ENCODE data around the gene COQ3. TPM values are rescaled to one million over a fixed set of nuclear protein-coding genes. Genes with fewer than 3 reads are reported as not detected.

COQ3 gene
- total and polyA plus RNA-seq, 2 of the 4 experiments (the other 2 are of a cell fraction) = 8.2 to 8.9 TPM

DNA sequence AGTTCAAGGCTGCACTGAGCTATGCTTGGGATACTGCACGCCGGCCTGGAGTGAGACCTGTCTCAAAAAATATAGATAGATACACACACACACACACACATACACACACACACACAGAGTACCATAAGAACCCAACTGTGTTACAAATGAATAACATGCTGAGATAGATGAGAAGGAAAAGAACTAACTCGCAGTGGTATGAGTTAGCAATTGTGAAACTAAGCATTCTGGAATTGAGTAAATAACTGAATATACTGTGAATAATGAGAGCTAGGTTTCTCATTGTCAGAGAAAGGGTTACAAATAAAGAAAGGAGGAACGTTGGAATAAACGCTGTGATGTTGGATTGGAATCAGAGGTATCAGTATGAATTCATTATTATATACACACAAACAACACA, 30.0 kb downstream of the COQ3 start:
- Histone ChIP-seq H3K4me2 (ENCODE audit: low read depth, low read length) (no peak overlapping the region), H3K27me3 (ENCODE audit: control insufficient read depth, insufficient read depth, low read length) (no peaks in the 10 kb centered on the region; the same call in 1 of the 2 replicates), H3K36me3 (ENCODE audit: control insufficient read depth, insufficient read depth, low read length) (0 out of 2 replicates have a peak, but pooled peaks cover under 1% of the 10 kb centered on the region), H2BK20ac (ENCODE audit: low read depth, low read length) (no peak overlapping the region), H2BK15ac (ENCODE audit: low read depth, low read length) (no peak overlapping the region), H3K23ac (ENCODE audit: low read depth, low read length) (no peak overlapping the region), H3K56ac (ENCODE audit: extremely low read depth, insufficient read depth, low read length) (no peak overlapping the region), H3K18ac (ENCODE audit: low read depth, low read length) (no peak overlapping the region), H3K9me3 (ENCODE audit: control insufficient read depth, insufficient read depth, low read length) (no peaks in the 10 kb centered on the region), H3K4me1 (ENCODE audit: control insufficient read depth, insufficient read depth, low read length) (no peaks in the 10 kb centered on the region), H2BK120ac (ENCODE audit: low read depth, low read length) (no peak overlapping the region), H4K20me1 (ENCODE audit: insufficient read depth, low read length) (no peaks in the 10 kb centered on the region), H3K9me1 (ENCODE audit: insufficient read depth, low read length) (no peaks in the 10 kb centered on the region), H3K4ac (ENCODE audit: low read depth, low read length) (no peak overlapping the region), H3K79me1 (ENCODE audit: low read depth in 1 of 2, low read length in 2 of 2) (no peaks in the 10 kb centered on the region), H4K5ac (ENCODE audit: low read depth, low read length) (no peak overlapping the region), H2AK5ac (ENCODE audit: low read depth, low read length) (no peak overlapping the region), H2AFZ (replicated peaks; ENCODE audit: low read length, poor library complexity) (no peak overlapping the region), H2BK5ac (ENCODE audit: low read depth, low read length, poor library complexity, severe bottlenecking) (no peak overlapping the region), H2AK9ac (replicated peaks; ENCODE audit: low read depth, low read length, poor library complexity) (no peak overlapping the region), H3K14ac (replicated peaks; ENCODE audit: low read depth, low read length) (no peak overlapping the region), H4K91ac (ENCODE audit: insufficient read depth, low read depth, low read length) (no peak overlapping the region), H4K8ac (ENCODE audit: low read depth in 2 of 2, low read length in 2 of 2) (no peak overlapping the region), H3K4me3 (ENCODE audit: insufficient read depth, low read depth, low read length) (no peak overlapping the region), H3K9ac (ENCODE audit: low read depth, low read length) (no peak overlapping the region), H3K27ac (ENCODE audit: insufficient read depth, low read length) (no peak overlapping the region)
- ATAC-seq (ENCODE audit: low read depth) (no peak; the same call in 1 of the 2 replicates), DNase-seq (no peak)
- dilution Hi-C loops (cut with HindIII; ENCODE audit: low sequenced_read_pairs, unreplicated experiment) = no loop called here
- no CpG with 5 or more reads among the region's 5 CpGs for WGBS, 2 experiments (ENCODE audit: extremely low coverage in 2 of 2, insufficient read length in 1 of 2)
- no TSS peak for BruUV-seq (replicated peaks)
- CTCF ChIA-PET = interaction anchor here (0.5 to 0.9 kb wide), 2 partner anchors 12 to 59 kb away, joined by 4 read pairs; no protein-coding TSS in a partner anchor
- TF ChIP-seq RCOR1 (IDR thresholded peaks at IDR 0.05; ENCODE audit: insufficient replicate concordance, low read length) (no peak), POLR2A (IDR thresholded peaks at IDR 0.05; ENCODE audit: low read depth, low read length) (no peak), RAD21 (IDR thresholded peaks at IDR 0.05; ENCODE audit: low read length) (no peak), CEBPB (IDR thresholded peaks at IDR 0.05; ENCODE audit: low read depth, low read length) (no peak), SMC3 (IDR thresholded peaks at IDR 0.05; ENCODE audit: low read depth, low read length) (no peak), BHLHE40 (IDR thresholded peaks at IDR 0.05; ENCODE audit: low read depth, low read length) (no peak), MXI1 (IDR thresholded peaks at IDR 0.05; ENCODE audit: borderline replicate concordance, low read depth, low read length) (no peak), CHD1 (IDR thresholded peaks at IDR 0.05; ENCODE audit: low read depth, low read length) (no peak), RFX5 (IDR thresholded peaks at IDR 0.05; ENCODE audit: low read depth, low read length) (no peak), NFE2L2 (IDR thresholded peaks at IDR 0.05; ENCODE audit: low read depth, low read length) (no peak), MAZ (IDR thresholded peaks at IDR 0.05; ENCODE audit: borderline replicate concordance, low read depth, low read length) (no peak), MAFK (IDR thresholded peaks at IDR 0.05; ENCODE audit: low read depth, low read length) (no peak), FOS (IDR thresholded peaks at IDR 0.05; ENCODE audit: low read depth, low read length) (no peak)
- TF ChIP-seq, protein P1, sequence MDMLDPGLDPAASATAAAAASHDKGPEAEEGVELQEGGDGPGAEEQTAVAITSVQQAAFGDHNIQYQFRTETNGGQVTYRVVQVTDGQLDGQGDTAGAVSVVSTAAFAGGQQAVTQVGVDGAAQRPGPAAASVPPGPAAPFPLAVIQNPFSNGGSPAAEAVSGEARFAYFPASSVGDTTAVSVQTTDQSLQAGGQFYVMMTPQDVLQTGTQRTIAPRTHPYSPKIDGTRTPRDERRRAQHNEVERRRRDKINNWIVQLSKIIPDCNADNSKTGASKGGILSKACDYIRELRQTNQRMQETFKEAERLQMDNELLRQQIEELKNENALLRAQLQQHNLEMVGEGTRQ (IDR thresholded peaks at IDR 0.05; ENCODE audit: low read depth, low read length) = no peak
- TF ChIP-seq, protein P2, sequence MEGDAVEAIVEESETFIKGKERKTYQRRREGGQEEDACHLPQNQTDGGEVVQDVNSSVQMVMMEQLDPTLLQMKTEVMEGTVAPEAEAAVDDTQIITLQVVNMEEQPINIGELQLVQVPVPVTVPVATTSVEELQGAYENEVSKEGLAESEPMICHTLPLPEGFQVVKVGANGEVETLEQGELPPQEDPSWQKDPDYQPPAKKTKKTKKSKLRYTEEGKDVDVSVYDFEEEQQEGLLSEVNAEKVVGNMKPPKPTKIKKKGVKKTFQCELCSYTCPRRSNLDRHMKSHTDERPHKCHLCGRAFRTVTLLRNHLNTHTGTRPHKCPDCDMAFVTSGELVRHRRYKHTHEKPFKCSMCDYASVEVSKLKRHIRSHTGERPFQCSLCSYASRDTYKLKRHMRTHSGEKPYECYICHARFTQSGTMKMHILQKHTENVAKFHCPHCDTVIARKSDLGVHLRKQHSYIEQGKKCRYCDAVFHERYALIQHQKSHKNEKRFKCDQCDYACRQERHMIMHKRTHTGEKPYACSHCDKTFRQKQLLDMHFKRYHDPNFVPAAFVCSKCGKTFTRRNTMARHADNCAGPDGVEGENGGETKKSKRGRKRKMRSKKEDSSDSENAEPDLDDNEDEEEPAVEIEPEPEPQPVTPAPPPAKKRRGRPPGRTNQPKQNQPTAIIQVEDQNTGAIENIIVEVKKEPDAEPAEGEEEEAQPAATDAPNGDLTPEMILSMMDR (conservative IDR thresholded peaks at IDR 0.05; ENCODE audit: low read depth, low read length) = no peak
- TF ChIP-seq, protein P3, sequence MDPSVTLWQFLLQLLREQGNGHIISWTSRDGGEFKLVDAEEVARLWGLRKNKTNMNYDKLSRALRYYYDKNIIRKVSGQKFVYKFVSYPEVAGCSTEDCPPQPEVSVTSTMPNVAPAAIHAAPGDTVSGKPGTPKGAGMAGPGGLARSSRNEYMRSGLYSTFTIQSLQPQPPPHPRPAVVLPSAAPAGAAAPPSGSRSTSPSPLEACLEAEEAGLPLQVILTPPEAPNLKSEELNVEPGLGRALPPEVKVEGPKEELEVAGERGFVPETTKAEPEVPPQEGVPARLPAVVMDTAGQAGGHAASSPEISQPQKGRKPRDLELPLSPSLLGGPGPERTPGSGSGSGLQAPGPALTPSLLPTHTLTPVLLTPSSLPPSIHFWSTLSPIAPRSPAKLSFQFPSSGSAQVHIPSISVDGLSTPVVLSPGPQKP (IDR thresholded peaks at IDR 0.05; ENCODE audit: borderline replicate concordance, low read depth, low read length) = no peak
- POLR2A ChIA-PET (ENCODE audit: unreplicated experiment) = no interaction called here
- in situ Hi-C loops (cut with MboI; ENCODE audit: low sequenced_read_pairs) = no loop called here
- intact Hi-C loops (cut with micrococcal nuclease) = no loop called here
